Right lobe of liver (tissue), 6 donors: Measurements from ENCODE around the gene BMP7. TPM values are rescaled to one million over a fixed set of nuclear protein-coding genes. Genes with fewer than 3 reads are reported as not detected.
"Not testable (repeated sequence)": the region's sequence is repeated elsewhere in the genome, so short reads cannot be mapped to it uniquely, and the experiment has no call there.

ENCODE experiments used
- ATAC-seq, 4 donors: fragments of 200-7000 bp; cut with Tn5 transposase; one replicate each; pipeline ENCODE4 v1.9.1; 2020; ENCODE audit warnings: mild to moderate bottlenecking in 4 of 4, moderate library complexity in 4 of 4
- DNase-seq, 3 donors: peaks; one replicate each; pipeline ENCODE4 v3.0.0-alpha.2; 2020
- H3K27ac ChIP-seq, 3 donors: fragments of 200-600 bp; one replicate each; pipeline ENCODE4 v1.8.0; 2022
- H3K27me3 ChIP-seq, 2 donors: fragments of 200-600 bp; one replicate each; pipeline ENCODE4 v1.8.0; 2022
- H3K36me3 ChIP-seq, 4 donors: fragments of 200-600 bp; sonication (generic) in 1 of 4; one replicate each; pipeline versions ENCODE4 v1.5.1 to v1.8.0; 2017 to 2022; ENCODE audit warnings: control low read depth in 1 of 4
- H3K4me1 ChIP-seq, 4 donors: fragments of 200-600 bp; sonication (generic) in 1 of 4; one replicate each; pipeline versions ENCODE4 v1.5.1 to v1.8.0; 2017 to 2022; ENCODE audit warnings: control low read depth in 1 of 4
- H3K4me3 ChIP-seq, 3 donors: fragments of 200-600 bp; one replicate each; pipeline ENCODE4 v1.8.0; 2022
- H3K9me3 ChIP-seq, 4 donors: fragments of 200-600 bp; sonication (generic) in 1 of 4; one replicate each; pipeline versions ENCODE4 v1.5.1 to v1.8.0; 2017 to 2022; ENCODE audit warnings: control low read depth in 1 of 4
- CTCF ChIP-seq, 4 donors: fragments of 200-600 bp in 3 of 4; fragments of 450-650 bp in 1 of 4; IDR thresholded peaks; one replicate each; pipeline versions ENCODE4 v1.5.1 to v1.8.0; 2016 to 2022; ENCODE audit warnings: antibody characterized with exemption in 4 of 4, mild to moderate bottlenecking in 2 of 4
- POLR2A ChIP-seq: fragments of 450-650 bp; IDR thresholded peaks from one replicate; pipeline ENCODE4 v1.6.1; 2017; ENCODE audit warnings: antibody characterized with exemption, mild to moderate bottlenecking
- WGBS: methylation state at CpG from one replicate; pipeline ENCODE4 v1.1.6; 2018; ENCODE audit warnings: low coverage, low lambda C conversion rate; ENCODE audit not compliant: insufficient coverage; ENCODE audit errors: missing lambda C conversion rate; 5-methylcytosine and 5-hydroxymethylcytosine counted together
- intact Hi-C, 2 donors: fragments of 100-400 bp; cut with DNase I; formaldehyde crosslinking; loops; one replicate each; pipeline versions ENCODE4 v1.11.2 to v1.14.1; 2022
- total RNA-seq, 6 experiments: library from RNA; depleted of rRNA in 2 of 6; stranded (reverse); fragments of >200 nt in 2 of 6; fragmentation: NEBNext Ultra II Directional in 3 of 6; extraction: Animal tissue kit (Norgen Biotek cat#: 25700) in 3 of 6; gene quantifications; one replicate each; pipeline versions ENCODE4 v1.1.0 to v1.2.4, GENCODE V29; 2016 to 2023
- donor health status: DM: no; HTN: yes; CAD: no.
- donor health status: DM: no; HTN: no; CAD: no.
- donor health status: DM: no; HTN: no; CAD: no.
- donor health status: DM: no; HTN: yes; CAD: no.
- donor health status: DM: no; HTN: yes; CAD: no.

The BMP7 gene
- total RNA-seq, 6 experiments from 2014 or later, result not detected

- Histone ChIP-seq H3K36me3 (no peaks in the 10 kb centered on the region), H3K27ac (no peak overlapping the region), H3K4me3 (no peak overlapping the region), H3K4me1 (no peaks in the 10 kb centered on the region), H3K9me3 (no peaks in the 10 kb centered on the region), H3K27me3 (no peaks in the 10 kb centered on the region)
- TF ChIP-seq CTCF (IDR thresholded peaks at IDR 0.05) (no peak), POLR2A (no peak)
- intact Hi-C loops, result no loop called here
- DNase-seq (no peak), ATAC-seq (no peak)
- WGBS, result 60% methylated on average over 6 of the region's 7 CpGs
Observed at GRCh38 chr20:57194154-57194553, 72.3 kb downstream of the BMP7 start.

- 90% methylated on average over 4 of the region's 13 CpGs for WGBS
- Histone ChIP-seq H3K4me1 (no peaks in the 10 kb centered on the region), H3K27me3 (no peaks in the 10 kb centered on the region), H3K4me3 (no peak overlapping the region), H3K27ac (no peak overlapping the region), H3K9me3 (no peaks in the 10 kb centered on the region), H3K36me3 (no peaks in the 10 kb centered on the region)
- ATAC-seq (no peak), DNase-seq (no peak)
- intact Hi-C loops, result no loop called here
- TF ChIP-seq CTCF (IDR thresholded peaks at IDR 0.05) (no peak), POLR2A (no peak)
Observed at GRCh38 chr20:57193094-57193493, 73.3 kb downstream of the BMP7 start.

- TF ChIP-seq POLR2A (no peak), CTCF (IDR thresholded peaks at IDR 0.05) (no peak)
- Histone ChIP-seq H3K9me3 (no peaks in the 10 kb centered on the region), H3K4me3 (no peak overlapping the region), H3K27me3 (no peaks in the 10 kb centered on the region), H3K36me3 (no peaks in the 10 kb centered on the region), H3K27ac (no peak overlapping the region), H3K4me1 (no peaks in the 10 kb centered on the region)
- DNase-seq (no peak), ATAC-seq (no peak)
- intact Hi-C loops, result no loop called here
- 85% methylated on average over 6 of the region's 6 CpGs for WGBS
Observed at GRCh38 chr20:57192311-57192710, 74.1 kb downstream of the BMP7 start.

GRCh38 chr20:57191265-57191638, 75.2 kb downstream of the BMP7 start:
- H3K4me3 ChIP-seq, DNase-seq, H3K27ac ChIP-seq, ATAC-seq, H3K4me1 ChIP-seq, H3K9me3 ChIP-seq, H3K27me3 ChIP-seq, intact Hi-C loops, H3K36me3 ChIP-seq: not testable (repeated sequence)
- WGBS, result 89% methylated on average over 5 of the region's 8 CpGs

- no peak overlapping the region for H3K27ac ChIP-seq
- peak in 1 of 4 donors; percentile 21 for ATAC-seq
- no peaks in the 10 kb centered on the region for H3K27me3 ChIP-seq
- 82% methylated on average over 5 of the region's 17 CpGs for WGBS
- intact Hi-C loops, result no loop called here
- TF ChIP-seq POLR2A (no peak), CTCF (IDR thresholded peaks at IDR 0.05) (no peak)
- H3K36me3 ChIP-seq, result no peaks in the 10 kb centered on the region
- H3K4me1 ChIP-seq, result no peaks in the 10 kb centered on the region
- no peak overlapping the region for H3K4me3 ChIP-seq
- H3K9me3 ChIP-seq, result no peaks in the 10 kb centered on the region
- no peak for DNase-seq
Observed at GRCh38 chr20:57190536-57191264, 75.7 kb downstream of the BMP7 start.
